ENCODE measurements around the gene HINFP. TPM values are rescaled to one million over a fixed set of nuclear protein-coding genes. Genes with fewer than 3 reads are reported as not detected.

HINFP gene
- total and polyA plus RNA-seq, 9 donors = 15.2 to 27.9 (median 22.4) TPM

GRCh38 chr11:119153049-119153818 is 31.9 kb downstream of the HINFP start:
- Histone ChIP-seq H3K27me3 (no peaks in the 10 kb centered on the region), H3K9me3 (no peaks in the 10 kb centered on the region), H3K4me3 (no peak overlapping the region), H3K27ac (no peak overlapping the region), H3K4me1 (ENCODE audit: insufficient read depth) (peaks cover 6% of the 10 kb centered on the region), H3K36me3 (no peaks in the 10 kb centered on the region)
- TF ChIP-seq, protein P1, sequence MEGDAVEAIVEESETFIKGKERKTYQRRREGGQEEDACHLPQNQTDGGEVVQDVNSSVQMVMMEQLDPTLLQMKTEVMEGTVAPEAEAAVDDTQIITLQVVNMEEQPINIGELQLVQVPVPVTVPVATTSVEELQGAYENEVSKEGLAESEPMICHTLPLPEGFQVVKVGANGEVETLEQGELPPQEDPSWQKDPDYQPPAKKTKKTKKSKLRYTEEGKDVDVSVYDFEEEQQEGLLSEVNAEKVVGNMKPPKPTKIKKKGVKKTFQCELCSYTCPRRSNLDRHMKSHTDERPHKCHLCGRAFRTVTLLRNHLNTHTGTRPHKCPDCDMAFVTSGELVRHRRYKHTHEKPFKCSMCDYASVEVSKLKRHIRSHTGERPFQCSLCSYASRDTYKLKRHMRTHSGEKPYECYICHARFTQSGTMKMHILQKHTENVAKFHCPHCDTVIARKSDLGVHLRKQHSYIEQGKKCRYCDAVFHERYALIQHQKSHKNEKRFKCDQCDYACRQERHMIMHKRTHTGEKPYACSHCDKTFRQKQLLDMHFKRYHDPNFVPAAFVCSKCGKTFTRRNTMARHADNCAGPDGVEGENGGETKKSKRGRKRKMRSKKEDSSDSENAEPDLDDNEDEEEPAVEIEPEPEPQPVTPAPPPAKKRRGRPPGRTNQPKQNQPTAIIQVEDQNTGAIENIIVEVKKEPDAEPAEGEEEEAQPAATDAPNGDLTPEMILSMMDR (IDR thresholded peaks at IDR 0.05) = no peak
- TF ChIP-seq EP300 (IDR thresholded peaks at IDR 0.05) = no peak
- no peak for TF ChIP-seq POLR2A (IDR thresholded peaks at IDR 0.05)
- DNase-seq = no peak
- 83 to 88% (median 84%) methylated on average over 9 of the region's 9 CpGs for WGBS, 3 donors
- intact Hi-C loops (cut with DNase I) = no loop called here

GRCh38 chr11:119154178-119154577 is 32.8 kb downstream of the HINFP start:
- intact Hi-C loops (cut with DNase I) = no loop called here
- H3K36me3 ChIP-seq = no peaks in the 10 kb centered on the region
- H3K4me3 ChIP-seq = no peak overlapping the region
- peaks cover 3% of the 10 kb centered on the region for H3K4me1 ChIP-seq (ENCODE audit: insufficient read depth)
- no peak overlapping the region for H3K27ac ChIP-seq
- H3K27me3 ChIP-seq = no peaks in the 10 kb centered on the region
- H3K9me3 ChIP-seq = no peaks in the 10 kb centered on the region
- DNase-seq = no peak
- WGBS, 3 donors = 88 to 89% (median 88%) methylated on average over 6 of the region's 6 CpGs
- TF ChIP-seq, protein P1 (IDR thresholded peaks at IDR 0.05) = no peak
- TF ChIP-seq POLR2A (IDR thresholded peaks at IDR 0.05) = no peak
- TF ChIP-seq EP300 (IDR thresholded peaks at IDR 0.05) = no peak

- H3K4me1 ChIP-seq (ENCODE audit: insufficient read depth) = no peaks in the 10 kb centered on the region
- H3K9me3 ChIP-seq = no peaks in the 10 kb centered on the region
- H3K36me3 ChIP-seq = no peaks in the 10 kb centered on the region
- no peak for DNase-seq
- 56 to 62% (median 60%) methylated on average over 8 of the region's 8 CpGs for WGBS, 3 donors
- H3K27me3 ChIP-seq = no peaks in the 10 kb centered on the region
- H3K27ac ChIP-seq = no peak overlapping the region
- intact Hi-C loops (cut with DNase I) = no loop called here
- TF ChIP-seq, protein P1 (IDR thresholded peaks at IDR 0.05) = no peak
- no peak for TF ChIP-seq EP300 (IDR thresholded peaks at IDR 0.05)
- no peak for TF ChIP-seq POLR2A (IDR thresholded peaks at IDR 0.05)
- no peak overlapping the region for H3K4me3 ChIP-seq
These were observed 34.5 kb downstream of the HINFP start for GRCh38 chr11:119155733-119156492.

GRCh38 chr11:119156496-119156895 is 35.1 kb downstream of the HINFP start:
- Histone ChIP-seq H3K27me3 (no peaks in the 10 kb centered on the region), H3K9me3 (no peaks in the 10 kb centered on the region), H3K36me3 (no peaks in the 10 kb centered on the region), H3K27ac (no peak overlapping the region), H3K4me3 (no peak overlapping the region), H3K4me1 (ENCODE audit: insufficient read depth) (no peaks in the 10 kb centered on the region)
- no peak for TF ChIP-seq POLR2A (IDR thresholded peaks at IDR 0.05)
- TF ChIP-seq, protein P1 (IDR thresholded peaks at IDR 0.05) = no peak
- no peak for TF ChIP-seq EP300 (IDR thresholded peaks at IDR 0.05)
- DNase-seq = no peak
- 85 to 90% (median 88%) methylated on average over 10 of the region's 10 CpGs for WGBS, 3 donors
- intact Hi-C loops (cut with DNase I) = no loop called here
